ENCODE measurements around the gene INPP5A.

Gene INPP5A

GRCh38 chr10:132726194-132726593, 188.6 kb downstream of the INPP5A start:
- TF ChIP-seq FOXM1 (IDR thresholded peaks at IDR 0.05; ENCODE audit: borderline replicate concordance, low read depth) (no peak), TEAD4 (IDR thresholded peaks at IDR 0.05) (no peak), USF1 (IDR thresholded peaks at IDR 0.05) (no peak), EGR1 (IDR thresholded peaks at IDR 0.05) (no peak), ZBTB7A (IDR thresholded peaks at IDR 0.05; ENCODE audit: low read depth) (no peak), CEBPB (IDR thresholded peaks at IDR 0.05) (no peak), YY1 (IDR thresholded peaks at IDR 0.05; ENCODE audit: low read depth) (no peak), TAF1 (IDR thresholded peaks at IDR 0.05; ENCODE audit: low read depth) (no peak), NFIC (IDR thresholded peaks at IDR 0.05) (no peak), REST (IDR thresholded peaks at IDR 0.05; ENCODE audit: low read depth) (no peak), RAD21 (IDR thresholded peaks at IDR 0.05; ENCODE audit: low read depth) (no peak), TCF12 (IDR thresholded peaks at IDR 0.05; ENCODE audit: low read depth) (no peak), EP300 (IDR thresholded peaks at IDR 0.05; ENCODE audit: borderline replicate concordance) (no peak), MAX (IDR thresholded peaks at IDR 0.05) (no peak), CREB1 (IDR thresholded peaks at IDR 0.05; ENCODE audit: low read depth) (no peak)

- TF ChIP-seq TAF1 (IDR thresholded peaks at IDR 0.05; ENCODE audit: low read depth), result no peak
- no peak for TF ChIP-seq EGR1 (IDR thresholded peaks at IDR 0.05)
- no peak for TF ChIP-seq FOXM1 (IDR thresholded peaks at IDR 0.05; ENCODE audit: borderline replicate concordance, low read depth)
- TF ChIP-seq RAD21 (IDR thresholded peaks at IDR 0.05; ENCODE audit: low read depth), result no peak
- no peak for TF ChIP-seq USF1 (IDR thresholded peaks at IDR 0.05)
- TF ChIP-seq EP300 (IDR thresholded peaks at IDR 0.05; ENCODE audit: borderline replicate concordance), result no peak
- no peak for TF ChIP-seq REST (IDR thresholded peaks at IDR 0.05; ENCODE audit: low read depth)
- no peak for TF ChIP-seq NFIC (IDR thresholded peaks at IDR 0.05)
- TF ChIP-seq CEBPB (IDR thresholded peaks at IDR 0.05), result no peak
- TF ChIP-seq CREB1 (IDR thresholded peaks at IDR 0.05; ENCODE audit: low read depth), result no peak
- no peak for TF ChIP-seq ZBTB7A (IDR thresholded peaks at IDR 0.05; ENCODE audit: low read depth)
- no peak for TF ChIP-seq YY1 (IDR thresholded peaks at IDR 0.05; ENCODE audit: low read depth)
- TF ChIP-seq TEAD4 (IDR thresholded peaks at IDR 0.05), result no peak
- no peak for TF ChIP-seq MAX (IDR thresholded peaks at IDR 0.05)
These were observed 189.4 kb downstream of the INPP5A start for GRCh38 chr10:132726951-132727350.

GRCh38 chr10:132727411-132727810, 189.8 kb downstream of the INPP5A start:
- TF ChIP-seq TAF1 (IDR thresholded peaks at IDR 0.05; ENCODE audit: low read depth) (no peak), NFIC (IDR thresholded peaks at IDR 0.05) (no peak), EP300 (IDR thresholded peaks at IDR 0.05; ENCODE audit: borderline replicate concordance) (no peak), CEBPB (IDR thresholded peaks at IDR 0.05) (no peak), MAX (IDR thresholded peaks at IDR 0.05) (no peak), ZBTB7A (IDR thresholded peaks at IDR 0.05; ENCODE audit: low read depth) (no peak), USF1 (IDR thresholded peaks at IDR 0.05) (no peak), TEAD4 (IDR thresholded peaks at IDR 0.05) (no peak), YY1 (IDR thresholded peaks at IDR 0.05; ENCODE audit: low read depth) (no peak)

GRCh38 chr10:132728321-132728720, 190.7 kb downstream of the INPP5A start:
- TF ChIP-seq CREB1 (IDR thresholded peaks at IDR 0.05; ENCODE audit: low read depth) (no peak), EP300 (IDR thresholded peaks at IDR 0.05; ENCODE audit: borderline replicate concordance) (no peak), ZBTB7A (IDR thresholded peaks at IDR 0.05; ENCODE audit: low read depth) (no peak), TCF12 (IDR thresholded peaks at IDR 0.05; ENCODE audit: low read depth) (no peak), NFIC (IDR thresholded peaks at IDR 0.05) (no peak), RAD21 (IDR thresholded peaks at IDR 0.05; ENCODE audit: low read depth) (no peak), TEAD4 (IDR thresholded peaks at IDR 0.05) (no peak), YY1 (IDR thresholded peaks at IDR 0.05; ENCODE audit: low read depth) (no peak)

GRCh38 chr10:132728741-132729140, 191.2 kb downstream of the INPP5A start:
- no peak for TF ChIP-seq FOXM1 (IDR thresholded peaks at IDR 0.05; ENCODE audit: borderline replicate concordance, low read depth)
- TF ChIP-seq CREB1 (IDR thresholded peaks at IDR 0.05; ENCODE audit: low read depth), result no peak
- no peak for TF ChIP-seq EGR1 (IDR thresholded peaks at IDR 0.05)
- TF ChIP-seq TEAD4 (IDR thresholded peaks at IDR 0.05), result no peak
- TF ChIP-seq TCF12 (IDR thresholded peaks at IDR 0.05; ENCODE audit: low read depth), result no peak
- no peak for TF ChIP-seq REST (IDR thresholded peaks at IDR 0.05; ENCODE audit: low read depth)
- TF ChIP-seq CEBPB (IDR thresholded peaks at IDR 0.05), result no peak
- TF ChIP-seq NFIC (IDR thresholded peaks at IDR 0.05), result no peak
- no peak for TF ChIP-seq YY1 (IDR thresholded peaks at IDR 0.05; ENCODE audit: low read depth)
- no peak for TF ChIP-seq USF1 (IDR thresholded peaks at IDR 0.05)
- TF ChIP-seq MAX (IDR thresholded peaks at IDR 0.05), result no peak
